Pons (tissue), 1 donor: ENCODE measurements around the gene SLC27A6.
"Not testable (repeated sequence)": the region's sequence is repeated elsewhere in the genome, so short reads cannot be mapped to it uniquely, and the experiment has no call there.

Experiments used
- DNase-seq: peaks from one replicate; pipeline ENCODE4 v3.0.0-alpha.2; 2016; ENCODE audit warnings: low spot score

The SLC27A6 gene, protein sequence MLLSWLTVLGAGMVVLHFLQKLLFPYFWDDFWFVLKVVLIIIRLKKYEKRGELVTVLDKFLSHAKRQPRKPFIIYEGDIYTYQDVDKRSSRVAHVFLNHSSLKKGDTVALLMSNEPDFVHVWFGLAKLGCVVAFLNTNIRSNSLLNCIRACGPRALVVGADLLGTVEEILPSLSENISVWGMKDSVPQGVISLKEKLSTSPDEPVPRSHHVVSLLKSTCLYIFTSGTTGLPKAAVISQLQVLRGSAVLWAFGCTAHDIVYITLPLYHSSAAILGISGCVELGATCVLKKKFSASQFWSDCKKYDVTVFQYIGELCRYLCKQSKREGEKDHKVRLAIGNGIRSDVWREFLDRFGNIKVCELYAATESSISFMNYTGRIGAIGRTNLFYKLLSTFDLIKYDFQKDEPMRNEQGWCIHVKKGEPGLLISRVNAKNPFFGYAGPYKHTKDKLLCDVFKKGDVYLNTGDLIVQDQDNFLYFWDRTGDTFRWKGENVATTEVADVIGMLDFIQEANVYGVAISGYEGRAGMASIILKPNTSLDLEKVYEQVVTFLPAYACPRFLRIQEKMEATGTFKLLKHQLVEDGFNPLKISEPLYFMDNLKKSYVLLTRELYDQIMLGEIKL

DNA sequence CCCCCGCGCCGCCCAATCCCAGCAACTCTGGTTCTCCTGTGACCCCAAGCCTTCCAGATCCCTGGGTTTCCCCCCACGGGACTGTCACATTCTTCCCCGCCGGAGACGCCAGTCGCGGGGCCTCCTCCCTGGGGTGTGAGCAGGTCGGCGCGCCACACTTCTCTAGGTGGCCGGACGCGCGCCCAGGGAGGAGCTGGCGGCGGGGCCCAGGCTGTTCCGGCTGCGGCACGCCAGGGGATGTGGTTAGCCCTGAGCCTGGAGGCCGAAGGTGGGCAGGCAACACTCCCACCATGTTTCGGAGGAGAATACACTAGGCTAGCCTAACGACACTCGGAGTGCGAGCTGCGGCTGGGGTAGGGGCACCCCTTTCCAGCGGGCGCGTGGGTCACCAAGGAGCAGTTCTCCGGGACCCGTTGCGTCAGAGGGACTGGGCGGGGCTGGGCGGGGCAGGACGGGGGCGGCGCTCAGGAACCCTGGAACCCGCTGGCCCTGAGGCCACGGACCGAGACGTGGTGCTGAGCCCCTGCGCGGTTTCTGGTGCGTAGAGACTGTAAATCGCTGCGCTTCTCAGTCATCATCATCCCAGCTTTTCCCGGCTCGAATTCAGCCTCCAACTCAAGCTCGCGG lies at the start of gene SLC27A6:
TSS of gene SLC27A6 (plus strand) at position 478 of the 627 bp plus-strand sequence. CDS start 650 bp downstream, outside the sequence.
- no peak for DNase-seq

DNA sequence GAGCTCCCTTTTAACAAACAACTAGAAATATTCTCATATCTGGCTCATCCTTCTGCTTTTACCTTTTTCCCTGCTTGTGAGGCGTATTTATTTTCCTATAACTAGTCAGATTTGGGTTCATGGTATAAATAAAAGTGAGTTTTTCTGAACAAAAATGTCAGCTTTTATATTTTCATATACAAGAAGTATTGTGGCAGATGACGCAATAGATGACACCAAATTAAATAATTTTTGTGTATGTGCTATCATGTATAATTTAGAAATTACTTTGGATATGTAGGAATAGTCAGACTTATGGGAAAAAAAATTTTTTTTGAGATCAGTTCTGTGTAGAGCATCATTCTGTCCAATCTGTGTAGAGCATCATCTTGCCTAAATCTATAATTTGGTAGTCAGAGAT lies 45.7 kb upstream of the SLC27A6 start:
- DNase-seq, result no peak

DNA sequence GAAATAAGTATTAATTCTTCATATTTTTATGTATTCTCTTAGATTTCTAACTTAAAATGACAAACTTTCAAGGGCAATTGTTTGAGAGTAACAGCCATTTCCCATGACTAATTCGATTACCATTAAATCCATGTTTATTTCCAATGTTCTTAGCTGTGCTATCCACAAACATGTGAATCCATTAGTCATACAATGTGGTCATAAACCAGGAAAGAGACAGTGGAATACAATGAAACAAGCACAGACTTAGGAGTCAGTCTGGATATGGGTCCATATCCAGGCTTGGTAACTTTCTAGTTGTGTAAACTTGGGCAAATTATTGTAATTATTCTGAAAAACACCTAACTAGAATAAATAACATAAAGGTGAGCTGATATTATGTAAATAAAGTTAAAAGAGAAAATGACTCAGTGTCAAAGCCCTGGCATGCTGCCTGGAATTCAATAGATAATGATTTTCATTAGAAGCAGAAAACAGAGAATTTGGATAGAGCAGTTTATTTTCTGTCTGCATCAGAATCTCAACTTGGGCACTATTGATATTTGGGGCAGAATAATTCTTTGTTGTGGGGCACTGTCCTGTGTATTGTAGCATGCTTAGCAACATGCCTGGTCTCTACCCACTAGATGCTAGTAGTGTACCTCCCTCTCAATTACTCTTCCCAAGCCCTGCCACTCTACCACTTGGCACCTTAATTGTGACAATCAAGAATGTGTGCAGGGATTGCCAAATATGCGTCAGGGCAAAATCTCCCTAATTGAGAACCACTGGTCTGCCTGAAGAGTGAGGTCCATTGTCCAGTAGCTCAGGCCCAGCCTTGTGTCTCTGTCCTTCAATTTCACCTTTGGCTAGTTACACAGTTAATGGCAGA lies 44.7 kb upstream of the SLC27A6 start:
- no peak for DNase-seq

DNA sequence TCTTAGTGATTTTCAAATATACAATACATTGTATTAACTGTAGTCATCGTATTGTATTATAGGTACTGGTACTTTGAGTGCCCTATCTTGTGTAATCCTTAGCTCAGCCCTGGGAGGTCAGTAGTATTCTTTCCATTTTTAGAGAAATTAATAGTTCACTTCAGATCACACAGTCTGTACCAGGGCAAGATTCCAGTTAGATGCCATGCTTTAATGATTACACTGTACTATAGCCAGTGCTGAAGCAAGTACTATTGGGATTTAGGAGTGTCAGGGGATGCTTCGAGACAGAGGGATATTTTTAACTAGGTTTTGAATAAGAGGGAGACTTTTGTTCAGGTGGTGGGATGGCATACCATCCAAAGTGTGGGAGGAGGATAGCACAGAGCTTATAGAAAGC lies 41.0 kb upstream of the SLC27A6 start:
- no peak for DNase-seq

DNA sequence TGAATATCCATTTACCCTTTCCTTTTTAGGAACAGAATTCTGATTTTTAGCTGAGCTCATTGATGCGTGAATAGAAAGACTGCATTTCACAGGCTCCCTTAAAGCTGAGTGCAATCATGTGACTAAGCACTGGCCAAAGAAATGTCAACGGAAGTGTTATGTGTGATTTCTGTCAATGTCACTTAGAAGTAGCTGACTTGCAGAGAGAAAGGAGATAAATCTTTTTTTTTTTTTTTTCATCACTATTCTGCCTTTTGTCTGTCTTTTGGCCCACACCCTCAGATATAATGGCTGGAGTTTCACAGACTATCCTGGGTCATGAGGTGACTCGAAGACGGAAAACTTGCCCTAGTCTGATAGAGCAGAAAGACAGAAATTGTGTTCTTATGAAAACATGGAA lies 39.3 kb upstream of the SLC27A6 start:
- no peak for DNase-seq

DNA sequence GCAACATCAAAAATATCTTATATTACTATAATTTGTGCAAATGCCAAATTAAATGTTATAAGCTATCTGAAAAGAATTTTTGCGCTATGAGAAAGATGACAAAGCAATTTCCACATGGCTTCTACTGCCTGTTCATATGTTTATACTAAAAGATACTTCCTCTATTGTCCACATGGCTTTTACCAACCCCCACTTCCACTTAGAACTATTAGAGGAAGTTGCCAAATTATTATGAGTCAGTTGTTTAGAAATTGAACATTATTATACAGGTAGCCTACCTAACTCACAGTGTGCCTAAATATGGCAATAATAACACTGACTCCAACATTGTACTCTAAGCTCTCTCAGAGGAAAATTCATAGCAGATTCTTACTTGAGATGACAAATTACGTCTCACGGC lies 37.6 kb upstream of the SLC27A6 start:
- no peak for DNase-seq

DNA sequence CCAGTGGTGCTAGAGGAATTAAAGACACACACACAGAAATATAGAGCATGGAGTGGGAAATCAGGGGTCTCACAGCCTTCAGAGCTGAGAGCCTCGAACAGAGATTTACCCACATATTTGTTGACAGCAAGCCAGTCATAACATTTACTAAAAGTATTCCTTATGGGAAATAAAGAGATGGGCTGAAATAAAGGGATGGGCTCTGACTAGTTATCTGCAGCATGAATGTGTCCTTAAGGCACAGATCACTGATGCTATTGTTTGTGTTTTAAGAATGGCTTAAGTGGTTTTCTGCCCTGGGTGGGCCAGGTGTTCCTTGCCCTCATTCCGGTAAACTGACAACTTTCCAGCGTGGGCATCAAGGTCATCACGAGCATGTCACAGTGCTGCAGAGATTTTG lies 33.1 kb upstream of the SLC27A6 start:
- not testable (repeated sequence) for DNase-seq

DNA sequence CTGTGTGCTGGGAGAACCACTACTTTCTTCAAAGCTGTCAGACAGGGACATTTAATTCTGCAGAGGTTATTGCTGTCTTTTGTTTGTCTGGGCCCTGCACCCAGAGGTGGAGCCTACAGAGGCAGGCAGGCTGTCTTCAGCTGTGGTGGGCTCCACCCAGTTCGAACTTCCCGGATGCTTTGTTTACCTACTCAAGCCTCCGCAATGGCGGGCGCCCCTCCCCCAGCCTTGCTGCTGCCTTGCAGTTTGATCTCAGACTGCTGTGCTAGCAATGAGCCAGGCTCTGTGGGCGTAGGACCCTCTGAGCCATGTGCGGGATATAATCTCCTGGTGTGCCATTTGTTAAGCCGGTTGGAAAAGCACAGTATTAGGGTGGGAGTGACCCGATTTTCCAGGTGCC lies 22.2 kb upstream of the SLC27A6 start:
- not testable (repeated sequence) for DNase-seq

DNA sequence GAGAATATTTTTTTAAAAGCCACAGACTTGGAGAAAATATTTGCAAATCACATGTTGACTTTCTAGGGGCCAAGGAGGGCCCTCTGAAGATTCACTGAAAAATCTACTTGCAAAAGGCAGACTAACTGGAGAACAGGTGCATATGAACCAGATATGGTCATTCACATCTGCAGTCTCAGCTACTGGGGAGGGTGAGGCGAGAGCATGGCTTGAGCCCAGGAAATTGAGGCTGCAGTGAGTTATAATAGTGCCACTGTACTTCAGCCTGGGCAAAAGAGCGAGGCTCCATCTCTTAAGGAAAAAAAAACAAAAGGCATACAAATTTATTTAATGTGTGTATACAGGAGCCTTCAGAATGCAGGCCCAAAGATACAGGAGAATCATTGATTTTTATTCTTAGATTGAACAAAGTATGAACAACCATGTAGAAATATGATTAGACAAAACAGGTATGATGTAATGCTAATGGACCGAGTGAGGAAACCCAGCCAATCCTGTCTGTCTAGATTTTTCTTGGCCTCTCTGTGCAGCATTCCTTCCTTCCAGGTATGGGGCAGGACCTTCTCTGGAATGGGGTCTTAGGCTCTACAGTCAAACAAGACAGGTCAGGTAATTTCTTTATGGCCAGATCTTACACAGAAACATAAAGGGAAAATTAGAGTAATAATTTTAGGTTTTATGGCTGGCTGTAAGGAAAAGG lies 15.3 kb upstream of the SLC27A6 start:
- DNase-seq, result no peak

DNA sequence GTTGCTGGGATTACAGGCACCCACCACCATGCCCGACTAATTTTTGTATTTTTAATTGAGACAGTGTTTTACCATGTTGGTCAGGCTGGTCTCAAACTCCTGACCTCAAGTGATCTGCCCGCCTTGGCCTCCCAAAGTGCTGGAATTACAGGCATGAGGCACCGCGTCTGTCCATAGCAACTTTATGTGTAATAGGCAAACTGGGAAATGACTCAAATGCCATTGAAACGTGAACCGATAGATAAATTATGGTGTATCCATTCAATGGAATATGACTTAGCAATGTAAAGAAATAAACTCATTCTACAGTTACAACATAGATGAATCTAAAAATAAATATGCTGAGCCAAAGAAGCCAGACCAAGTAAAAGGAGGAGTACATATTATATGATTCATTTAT lies 14.0 kb upstream of the SLC27A6 start:
- DNase-seq, result not testable (repeated sequence)

DNA sequence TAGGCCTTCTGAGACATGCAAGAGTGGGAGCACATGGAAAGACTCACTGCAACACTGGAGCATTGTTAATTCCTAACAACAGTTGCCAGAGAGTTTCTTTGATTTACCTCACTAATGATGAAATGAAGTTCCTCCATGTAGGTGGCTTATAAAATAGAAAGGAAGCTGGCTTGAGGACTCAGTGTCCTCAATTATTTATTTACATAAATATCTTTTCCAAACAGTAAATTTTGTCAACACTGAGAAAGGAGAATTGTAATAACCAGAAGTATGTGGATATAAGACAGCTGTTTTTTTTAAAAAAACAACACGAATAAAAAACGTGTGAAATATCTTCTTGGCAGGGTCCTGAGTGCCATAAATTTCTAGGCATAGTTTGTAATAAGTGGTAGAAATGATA lies 9.1 kb upstream of the SLC27A6 start:
- DNase-seq, result no peak

DNA sequence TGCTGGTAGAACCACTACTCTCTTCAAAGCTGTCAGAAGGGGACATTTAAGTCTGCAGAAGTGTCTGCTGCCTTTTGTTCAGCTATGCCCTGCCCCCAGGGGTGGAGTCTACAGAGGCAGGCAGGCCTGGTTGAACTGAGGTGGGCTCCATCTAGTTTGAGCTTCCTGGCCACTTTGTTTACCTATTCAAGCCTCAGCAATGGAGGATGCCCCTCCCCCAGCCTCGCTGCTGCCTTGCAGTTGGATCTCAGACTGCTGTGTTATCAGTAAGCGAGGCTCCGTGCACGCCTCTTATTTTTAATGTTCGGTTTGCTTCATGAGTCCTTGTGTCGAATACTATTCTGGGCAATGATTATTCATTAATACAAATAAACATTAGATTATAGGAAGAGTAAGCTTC lies 3.1 kb upstream of the SLC27A6 start:
- DNase-seq, result no peak

DNA sequence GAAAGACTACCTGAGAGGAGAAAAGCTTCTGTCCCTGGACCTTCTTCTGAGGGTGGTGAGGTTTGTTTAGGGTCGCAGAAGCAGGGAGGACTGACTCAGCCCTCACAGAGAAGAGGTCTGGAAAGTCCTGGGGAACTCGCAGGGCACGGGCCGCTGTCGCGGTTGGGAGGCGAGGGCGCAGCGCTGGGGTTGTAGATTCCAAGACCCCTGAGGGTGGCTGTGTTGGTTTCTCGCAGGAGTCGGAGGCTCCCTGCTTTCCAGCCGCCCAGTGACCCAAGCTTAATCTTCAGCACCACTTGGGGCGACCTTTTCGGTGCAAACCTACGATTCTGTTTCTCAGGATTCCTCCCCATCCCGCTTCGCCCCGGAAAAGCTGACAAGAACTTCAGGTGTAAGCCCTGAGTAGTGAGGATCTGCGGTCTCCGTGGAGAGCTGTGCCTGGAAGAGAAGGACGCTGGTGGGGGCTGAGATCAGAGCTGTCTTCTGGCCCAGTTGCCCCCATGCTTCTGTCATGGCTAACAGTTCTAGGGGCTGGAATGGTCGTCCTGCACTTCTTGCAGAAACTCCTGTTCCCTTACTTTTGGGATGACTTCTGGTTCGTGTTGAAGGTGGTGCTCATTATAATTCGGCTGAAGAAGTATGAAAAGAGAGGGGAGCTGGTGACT lies 482 bp downstream of the SLC27A6 start:
- DNase-seq, result no peak

DNA sequence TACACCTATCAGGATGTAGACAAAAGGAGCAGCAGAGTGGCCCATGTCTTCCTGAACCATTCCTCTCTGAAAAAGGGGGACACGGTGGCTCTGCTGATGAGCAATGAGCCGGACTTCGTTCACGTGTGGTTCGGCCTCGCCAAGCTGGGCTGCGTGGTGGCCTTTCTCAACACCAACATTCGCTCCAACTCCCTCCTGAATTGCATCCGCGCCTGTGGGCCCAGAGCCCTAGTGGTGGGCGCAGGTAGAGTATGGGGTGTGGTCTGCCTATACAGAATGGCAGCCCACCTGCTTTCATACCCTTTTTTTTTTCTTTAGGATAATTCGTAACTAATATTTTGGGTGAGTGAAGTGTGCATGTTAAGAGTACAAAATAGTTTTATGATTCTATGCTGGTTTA lies 1.1 kb downstream of the SLC27A6 start:
- no peak for DNase-seq

DNA sequence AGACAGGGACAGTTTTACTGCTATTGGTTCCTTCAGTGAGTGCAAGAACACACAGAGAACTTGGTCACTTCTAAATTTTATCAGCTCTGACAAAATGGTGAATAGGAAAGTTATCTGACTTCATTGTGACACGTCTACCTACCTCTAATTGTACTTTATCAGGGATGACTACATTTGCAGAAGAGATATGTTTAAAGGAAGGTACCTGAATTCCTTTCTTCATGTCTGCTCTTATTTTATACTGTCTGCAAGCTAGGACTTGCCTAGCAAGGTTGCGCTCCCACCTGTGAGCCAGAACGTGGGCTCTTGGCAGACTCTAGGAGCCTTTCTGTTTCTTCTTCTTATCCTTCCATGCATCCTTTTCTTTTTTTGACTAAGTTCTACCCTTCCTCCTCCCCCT lies 1.6 kb downstream of the SLC27A6 start:
- DNase-seq, result no peak

DNA sequence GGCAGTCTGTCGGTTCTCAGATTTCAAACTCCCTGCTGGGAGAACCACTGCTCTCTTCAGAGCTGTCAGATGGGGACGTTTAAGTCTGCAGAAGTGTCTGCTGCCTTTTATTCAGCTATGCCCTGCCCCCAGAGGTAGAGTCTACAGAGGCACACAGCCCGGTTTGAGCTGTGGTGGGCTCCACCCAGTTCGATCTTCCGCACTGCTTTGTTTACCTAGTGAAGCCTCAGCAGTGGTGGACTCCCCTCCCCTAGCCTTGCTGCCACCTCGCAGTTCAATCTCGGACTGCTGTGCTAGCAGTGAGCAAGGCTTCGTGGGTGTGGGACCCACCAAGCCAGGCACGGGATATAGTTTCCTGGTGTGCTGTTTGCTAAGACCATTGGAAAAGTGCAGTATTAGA lies 8.0 kb downstream of the SLC27A6 start:
- DNase-seq, result no peak

DNA sequence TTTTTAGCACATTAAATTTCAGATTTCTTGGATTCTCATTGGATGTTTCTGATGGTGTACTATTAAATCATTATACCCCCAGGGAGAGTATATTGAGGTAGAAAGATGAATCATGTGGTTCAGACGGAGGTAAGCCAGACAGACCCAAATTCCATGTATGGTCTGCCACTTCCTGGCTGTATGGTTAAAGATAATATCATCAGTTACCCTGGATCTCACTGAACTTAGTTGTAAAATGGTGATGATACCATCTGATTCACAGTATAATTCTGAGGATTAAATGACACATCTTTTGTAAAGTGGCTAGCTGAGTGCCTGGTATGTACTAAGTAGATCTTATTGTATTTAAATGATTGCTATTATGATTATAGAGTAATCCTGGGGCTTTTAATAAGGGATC lies 9.3 kb downstream of the SLC27A6 start:
- DNase-seq, result no peak

DNA sequence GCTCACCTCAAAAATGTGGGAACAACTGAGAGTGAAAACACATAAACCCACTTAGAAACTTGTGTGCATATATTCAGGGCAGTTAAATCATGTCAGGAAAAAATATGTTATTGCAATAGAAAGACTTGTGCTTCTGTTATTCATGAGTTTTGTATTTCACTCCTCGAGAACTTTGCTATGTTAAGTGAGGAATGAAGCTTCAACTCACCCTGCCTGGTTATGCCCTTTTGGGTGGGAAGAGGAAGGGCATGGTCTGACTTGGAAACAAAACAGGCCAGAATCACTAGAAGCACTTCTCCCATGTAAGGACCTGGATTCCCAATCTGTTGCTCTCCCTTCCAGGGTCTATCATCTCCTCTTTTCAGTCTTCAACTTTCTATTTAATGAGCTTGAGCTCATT lies 14.5 kb downstream of the SLC27A6 start:
- no peak for DNase-seq

DNA sequence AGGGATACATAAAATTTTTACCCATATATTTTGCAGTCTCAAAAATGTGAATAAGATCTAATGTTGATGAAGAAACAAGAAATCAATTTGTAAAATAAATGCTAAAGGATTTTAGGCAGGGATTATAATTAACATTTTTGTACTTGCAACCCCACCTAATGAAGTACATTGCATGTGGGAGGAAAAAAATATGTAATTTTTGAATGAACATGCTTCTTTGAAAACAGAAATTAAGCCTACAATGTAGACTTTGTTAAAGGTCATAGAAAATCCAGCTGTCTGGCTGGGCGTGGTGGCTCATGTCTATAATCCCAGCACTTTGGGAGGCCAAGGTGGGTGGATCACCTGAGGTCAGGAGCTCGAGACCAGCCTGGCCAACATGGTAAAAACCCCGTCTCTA lies 15.6 kb downstream of the SLC27A6 start:
- DNase-seq, result no peak

DNA sequence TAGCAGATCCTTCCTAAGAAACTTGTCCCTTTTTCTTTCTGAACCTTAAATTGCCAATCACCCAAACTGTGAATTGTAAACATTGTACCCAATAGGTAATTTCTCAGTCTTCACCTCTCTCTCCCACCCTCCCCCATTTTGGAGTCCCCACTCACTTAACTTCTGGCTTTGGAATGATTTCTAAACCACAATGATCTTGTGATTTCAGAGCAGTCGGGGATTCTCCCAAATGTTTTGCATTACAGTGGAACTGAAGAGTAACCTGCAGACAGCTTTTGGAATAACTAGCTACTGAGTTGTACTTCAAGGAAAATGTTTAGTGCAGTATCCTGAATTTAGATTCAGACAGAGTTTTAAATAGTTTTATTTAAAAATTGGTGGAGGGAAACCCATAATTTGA lies 19.2 kb downstream of the SLC27A6 start:
- DNase-seq, result no peak

DNA sequence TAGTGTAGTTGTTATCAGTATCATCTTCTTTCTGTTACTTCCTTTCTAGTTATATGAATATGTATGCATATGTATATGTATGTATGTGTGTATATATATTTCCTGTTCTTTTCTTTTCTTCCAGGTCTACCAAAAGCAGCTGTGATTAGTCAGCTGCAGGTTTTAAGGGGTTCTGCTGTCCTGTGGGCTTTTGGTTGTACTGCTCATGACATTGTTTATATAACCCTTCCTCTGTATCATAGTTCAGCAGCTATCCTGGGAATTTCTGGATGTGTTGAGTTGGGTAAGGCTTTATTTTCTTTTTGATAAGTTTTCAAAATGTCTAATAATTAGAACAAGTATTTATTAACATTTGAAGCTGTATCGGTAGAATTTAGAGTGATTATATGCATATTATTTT lies 23.2 kb downstream of the SLC27A6 start:
- no peak for DNase-seq
